Measurements from ENCODE around the gene TMEM120B. TPM values are rescaled to one million over a fixed set of nuclear protein-coding genes. Genes with fewer than 3 reads are reported as not detected.

The TMEM120B gene
- total RNA-seq, 1 donor = 7.8 TPM

DNA sequence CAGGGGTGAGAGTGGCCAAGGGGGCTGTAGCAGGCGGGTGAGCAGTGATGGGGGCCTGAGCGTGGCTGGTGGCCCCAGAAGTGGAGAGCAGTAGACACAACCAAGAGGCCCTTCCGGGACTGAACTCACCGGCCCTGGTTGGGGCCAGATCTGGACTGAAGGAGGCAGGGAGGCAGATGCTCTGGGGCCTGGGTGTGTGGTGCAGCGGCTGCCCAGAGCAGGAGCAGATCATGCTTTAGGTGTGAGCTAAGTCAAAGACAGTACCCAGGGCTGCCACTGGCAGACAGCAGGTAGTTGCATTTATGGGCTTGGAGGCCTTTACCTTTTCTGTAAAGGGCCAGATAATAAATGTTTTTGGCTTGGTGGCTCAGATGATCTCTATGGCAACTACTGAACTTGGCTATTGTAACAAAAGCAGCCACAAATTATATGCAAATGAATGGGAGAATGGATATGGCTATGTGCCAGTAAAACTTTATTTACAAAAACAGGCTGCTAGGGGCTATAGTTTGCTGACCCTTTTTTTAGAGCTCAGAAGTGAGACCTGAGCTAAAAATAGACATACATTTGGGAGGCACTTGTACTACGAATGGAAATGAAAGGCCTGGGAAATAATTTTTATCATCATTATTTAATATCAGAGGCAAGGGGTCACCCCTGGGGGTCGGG is 116.8 kb downstream of the TMEM120B start:
- no peak for DNase-seq (ENCODE audit: low read depth in 2 of 3, low spot score in 2 of 3)

GRCh38 chr12:121830134-121830533 is 117.6 kb downstream of the TMEM120B start:
- no peak for DNase-seq (ENCODE audit: low read depth in 2 of 3, low spot score in 2 of 3)

GRCh38 chr12:121830588-121831265 is 118.2 kb downstream of the TMEM120B start:
- no peak for DNase-seq (ENCODE audit: low read depth in 2 of 3, low spot score in 2 of 3)

Other genes with a start within 250 kb of the TMEM120B start
- 65.2 TPM for gene KDM2B, start 131.7 kb upstream of the TMEM120B start, total RNA-seq
- gene ORAI1, start 86.2 kb upstream of the TMEM120B start, total RNA-seq = 93.7 TPM
- gene MORN3, start 43.1 kb upstream of the TMEM120B start, total RNA-seq = 0.54 TPM
- gene RHOF, start 80.9 kb downstream of the TMEM120B start, total RNA-seq = 74.3 TPM
- gene SETD1B, start 91.3 kb downstream of the TMEM120B start, total RNA-seq = 14.3 TPM
- not detected for gene HPD, start 146.1 kb downstream of the TMEM120B start, total RNA-seq
- gene PSMD9, start 176.0 kb downstream of the TMEM120B start, total RNA-seq = 39.3 TPM
- 1.1 TPM for gene CFAP251, start 205.8 kb downstream of the TMEM120B start, total RNA-seq

Data from hematopoietic multipotent progenitor cell (in vitro differentiated cells).